OCI-LY1 (cell line): ENCODE measurements around the gene NKX2-3.

Source experiments
- H2AFZ ChIP-seq: fragments of 200-600 bp; sonication (generic), shearing (Covaris generic); 2 replicates; pipeline ENCODE4 v1.6.0; 2014; ENCODE audit warnings: antibody characterized with exemption, mild to moderate bottlenecking, low read length
- H3F3A ChIP-seq: fragments of 200-600 bp; sonication (generic), shearing (Covaris generic); 2 replicates; pipeline ENCODE4 v1.6.0; 2014; ENCODE audit warnings: mild to moderate bottlenecking, antibody characterized with exemption, low read length, moderate library complexity; ENCODE audit not compliant: insufficient read depth
- H3K27ac ChIP-seq: fragments of 200-600 bp; sonication (generic); 2 replicates; pipeline ENCODE4 v1.5.1; 2014; ENCODE audit warnings: low read length, mixed run types, mild to moderate bottlenecking, low read depth; ENCODE audit not compliant: poor library complexity, severe bottlenecking
- H3K27me3 ChIP-seq: fragments of 200-600 bp; sonication (generic); 2 replicates; pipeline ENCODE4 v1.6.0; 2014; ENCODE audit warnings: antibody characterized with exemption, mild to moderate bottlenecking, low read length, moderate library complexity; ENCODE audit not compliant: insufficient read depth
- H3K36me3 ChIP-seq: fragments of 200-600 bp; sonication (generic); 2 replicates; pipeline ENCODE4 v1.6.1; 2014; ENCODE audit warnings: mild to moderate bottlenecking, antibody characterized with exemption, low read length, moderate library complexity, mixed read lengths; ENCODE audit not compliant: insufficient read depth
- H3K4me1 ChIP-seq: fragments of 200-600 bp; sonication (generic); 2 replicates; pipeline ENCODE4 v1.5.1; 2014; ENCODE audit warnings: mild to moderate bottlenecking, low read length, moderate library complexity; ENCODE audit not compliant: insufficient read depth, severe bottlenecking
- H3K4me2 ChIP-seq: fragments of 200-600 bp; sonication (generic), shearing (Covaris generic); 2 replicates; pipeline ENCODE4 v1.6.1; 2014; ENCODE audit warnings: low read length
- H3K4me3 ChIP-seq: fragments of 200-600 bp; sonication (generic); 2 replicates; pipeline ENCODE4 v1.5.1; 2014; ENCODE audit warnings: low read length, low read depth, mild to moderate bottlenecking, mixed read lengths; ENCODE audit not compliant: poor library complexity, severe bottlenecking
- H3K79me2 ChIP-seq: fragments of 200-600 bp; shearing (Covaris generic); 2 replicates; pipeline ENCODE4 v1.6.1; 2016; ENCODE audit warnings: mixed run types, low read length, mixed read lengths; ENCODE audit not compliant: insufficient read depth
- H3K9ac ChIP-seq: fragments of 200-600 bp; sonication (generic), shearing (Covaris generic); 2 replicates; pipeline ENCODE4 v1.6.1; 2014; ENCODE audit warnings: mild to moderate bottlenecking, low read length, mixed read lengths
- H3K9me2 ChIP-seq: fragments of 200-600 bp; sonication (generic), shearing (Covaris generic); 2 replicates; pipeline ENCODE4 v1.6.1; 2014; ENCODE audit warnings: low read depth, mild to moderate bottlenecking, low read length, mixed read lengths
- H3K9me3 ChIP-seq: fragments of 200-600 bp; shearing (Covaris generic); 2 replicates; pipeline ENCODE4 v1.6.1; 2014; ENCODE audit warnings: low read length, mixed read lengths
- H4K20me1 ChIP-seq: fragments of 200-600 bp; sonication (generic), shearing (Covaris generic); 2 replicates; pipeline ENCODE4 v1.6.0; 2016; ENCODE audit warnings: mild to moderate bottlenecking, low read length; ENCODE audit not compliant: insufficient read depth
- EZH2 ChIP-seq: fragments of 200-600 bp; sonication (generic), shearing (Covaris generic); IDR thresholded peaks from 2 replicates; pipeline ENCODE4 v1.8.0; 2017; ENCODE audit warnings: borderline replicate concordance, mixed run types, mild to moderate bottlenecking, antibody characterized with exemption, low read length, moderate library complexity, mixed read lengths
- TF ChIP-seq, protein P1 (sequence below): fragments of 200-600 bp; sonication (generic), shearing (Covaris generic); IDR thresholded peaks from 2 replicates; pipeline ENCODE4 v1.5.1; 2017; ENCODE audit warnings: mild to moderate bottlenecking, antibody characterized with exemption, low read length, moderate library complexity, mixed read lengths

The NKX2-3 gene

GRCh38 chr10:99555371-99555770 lies 22.6 kb downstream of the NKX2-3 start:
- no peaks in the 10 kb centered on the region for H3K27me3 ChIP-seq
- no peaks in the 10 kb centered on the region for H3K79me2 ChIP-seq
- H3K27ac ChIP-seq = no peak overlapping the region
- no peak overlapping the region for H2AFZ ChIP-seq
- no peaks in the 10 kb centered on the region for H3K9me3 ChIP-seq
- no peaks in the 10 kb centered on the region for H3K9me2 ChIP-seq
- H3K4me3 ChIP-seq = no peak overlapping the region
- no peaks in the 10 kb centered on the region for H3F3A ChIP-seq
- H4K20me1 ChIP-seq = no peaks in the 10 kb centered on the region
- no peak overlapping the region for H3K4me2 ChIP-seq
- TF ChIP-seq EZH2 = no peak
- TF ChIP-seq, protein P1, sequence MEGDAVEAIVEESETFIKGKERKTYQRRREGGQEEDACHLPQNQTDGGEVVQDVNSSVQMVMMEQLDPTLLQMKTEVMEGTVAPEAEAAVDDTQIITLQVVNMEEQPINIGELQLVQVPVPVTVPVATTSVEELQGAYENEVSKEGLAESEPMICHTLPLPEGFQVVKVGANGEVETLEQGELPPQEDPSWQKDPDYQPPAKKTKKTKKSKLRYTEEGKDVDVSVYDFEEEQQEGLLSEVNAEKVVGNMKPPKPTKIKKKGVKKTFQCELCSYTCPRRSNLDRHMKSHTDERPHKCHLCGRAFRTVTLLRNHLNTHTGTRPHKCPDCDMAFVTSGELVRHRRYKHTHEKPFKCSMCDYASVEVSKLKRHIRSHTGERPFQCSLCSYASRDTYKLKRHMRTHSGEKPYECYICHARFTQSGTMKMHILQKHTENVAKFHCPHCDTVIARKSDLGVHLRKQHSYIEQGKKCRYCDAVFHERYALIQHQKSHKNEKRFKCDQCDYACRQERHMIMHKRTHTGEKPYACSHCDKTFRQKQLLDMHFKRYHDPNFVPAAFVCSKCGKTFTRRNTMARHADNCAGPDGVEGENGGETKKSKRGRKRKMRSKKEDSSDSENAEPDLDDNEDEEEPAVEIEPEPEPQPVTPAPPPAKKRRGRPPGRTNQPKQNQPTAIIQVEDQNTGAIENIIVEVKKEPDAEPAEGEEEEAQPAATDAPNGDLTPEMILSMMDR = no peak
- no peaks in the 10 kb centered on the region for H3K36me3 ChIP-seq
- H3K4me1 ChIP-seq = no peaks in the 10 kb centered on the region
- H3K9ac ChIP-seq = no peak overlapping the region

DNA sequence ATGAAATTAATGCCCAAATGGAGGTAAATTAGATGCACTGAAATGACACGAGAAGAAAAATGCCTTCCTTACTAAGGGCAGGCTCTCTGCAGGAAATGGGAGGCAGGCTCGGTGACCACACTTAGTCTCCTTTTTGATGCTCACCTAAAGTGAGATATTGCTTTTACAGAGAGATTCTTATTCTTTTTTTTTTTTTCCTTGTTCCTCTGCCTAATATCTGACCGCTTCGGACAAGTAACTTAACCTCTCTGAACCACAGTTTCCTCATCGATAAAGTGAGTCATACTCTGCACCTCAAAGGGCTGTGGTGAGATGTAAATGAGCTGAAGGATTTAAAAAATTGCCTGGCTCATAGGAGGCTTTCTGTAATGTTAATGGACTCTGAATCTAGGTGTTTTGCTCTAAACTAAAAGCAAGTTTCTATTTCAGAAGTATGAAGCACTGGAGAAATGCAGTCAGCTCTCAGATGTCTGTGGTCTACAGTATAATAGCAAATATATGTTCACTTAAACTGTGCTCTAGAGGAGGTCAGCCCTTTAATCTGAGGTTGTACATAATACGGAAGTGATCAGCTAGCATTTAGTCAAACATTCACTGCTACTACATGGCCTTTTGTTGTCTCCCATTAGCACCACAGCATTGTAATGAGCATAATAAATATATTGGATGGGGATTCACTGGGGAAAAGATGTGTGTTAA lies 23.2 kb downstream of the NKX2-3 start:
- Histone ChIP-seq H3K9ac (no peak overlapping the region), H4K20me1 (no peaks in the 10 kb centered on the region), H3K4me1 (no peaks in the 10 kb centered on the region), H3K27me3 (no peaks in the 10 kb centered on the region), H3K4me2 (no peak overlapping the region), H3K9me2 (no peaks in the 10 kb centered on the region), H3K4me3 (no peak overlapping the region), H2AFZ (no peak overlapping the region), H3K36me3 (no peaks in the 10 kb centered on the region), H3F3A (no peaks in the 10 kb centered on the region), H3K27ac (no peak overlapping the region), H3K79me2 (no peaks in the 10 kb centered on the region), H3K9me3 (no peaks in the 10 kb centered on the region)
- TF ChIP-seq, protein P1 = no peak

- Histone ChIP-seq H3K4me1 (no peaks in the 10 kb centered on the region), H3K27me3 (no peaks in the 10 kb centered on the region), H3K9ac (no peak overlapping the region), H3K9me3 (no peaks in the 10 kb centered on the region), H3F3A (no peaks in the 10 kb centered on the region), H3K36me3 (no peaks in the 10 kb centered on the region), H3K9me2 (no peaks in the 10 kb centered on the region), H3K79me2 (no peaks in the 10 kb centered on the region), H3K27ac (no peak overlapping the region), H4K20me1 (no peaks in the 10 kb centered on the region), H3K4me2 (no peak overlapping the region), H2AFZ (no peak overlapping the region), H3K4me3 (no peak overlapping the region)
- TF ChIP-seq EZH2 = no peak
- TF ChIP-seq, protein P1 = no peak
These were observed 24.3 kb downstream of the NKX2-3 start for GRCh38 chr10:99557044-99557443.
